Adrenal gland (tissue), 12 donors: ENCODE data around the gene CEP250. TPM values are rescaled to one million over a fixed set of nuclear protein-coding genes. Genes with fewer than 3 reads are reported as not detected.
A peak's percentile ranks its signal among the peaks of the same experiment; 100 is the strongest.

Experiments used
- DNase-seq, 7 donors: peaks; one replicate each; pipeline ENCODE4 v3.0.0-alpha.2; 2019 to 2020
- H3K27ac ChIP-seq, 5 donors: fragments of 200-600 bp; sonication (generic) in 4 of 5; 1 replicate in 3 of 5; 2 replicates in 2 of 5; pipeline versions ENCODE4 v1.5.1 to v1.8.0; 2016 to 2020; ENCODE audit warnings: mild to moderate bottlenecking in 1 of 5
- H3K27me3 ChIP-seq: fragments of 200-600 bp; 2 replicates; pipeline ENCODE4 v1.8.0; 2021
- H3K36me3 ChIP-seq, 2 donors: fragments of 200-600 bp; replicated peaks in 1 of 2; 1 replicate in 1 of 2; 2 replicates in 1 of 2; pipeline versions ENCODE4 v1.5.1 to v1.8.0; 2018 to 2022
- H3K4me1 ChIP-seq, 2 donors: fragments of 200-600 bp; replicated peaks in 1 of 2; 1 replicate in 1 of 2; 2 replicates in 1 of 2; pipeline versions ENCODE4 v1.5.1 to v1.8.0; 2018 to 2021
- H3K4me3 ChIP-seq, 4 donors: fragments of 200-600 bp; sonication (generic) in 3 of 4; one replicate each; pipeline ENCODE4 v1.5.1; 2016 to 2018
- H3K9me3 ChIP-seq, 3 donors: fragments of 200-600 bp; sonication (generic) in 1 of 3; replicated peaks in 1 of 3; 1 replicate in 2 of 3; 2 replicates in 1 of 3; pipeline versions ENCODE4 v1.5.1 to v1.8.0; 2016 to 2021
- POLR2A ChIP-seq, 2 donors: fragments of 450-650 bp; IDR thresholded peaks; one replicate each; pipeline ENCODE4 v1.6.1; 2017; ENCODE audit warnings: antibody characterized with exemption in 2 of 2, mild to moderate bottlenecking in 2 of 2, moderate library complexity in 1 of 2
- WGBS, 4 donors: extraction: QIAGEN DNeasy Blood & Tissue Kit in 2 of 4; methylation state at CpG; one replicate each; pipeline versions ENCODE4 v1.1.5 to v1.1.7; 2013 to 2017; 5-methylcytosine and 5-hydroxymethylcytosine counted together
- intact Hi-C, 2 donors: fragments of 100-400 bp; cut with DNase I; formaldehyde crosslinking; loops; one replicate each; pipeline versions ENCODE4 v1.14.1 to v1.15.0; 2022 to 2023
- polyA plus RNA-seq, 3 donors: library from polyadenylated mRNA; stranded (reverse); fragments of 200-250 nt in 2 of 3; fragments of 350-450 nt in 1 of 3; fragmentation: Illumina TruSeq in 1 of 3; extraction: RNeasy Lipid Tissue Mini Kit (QIAGEN cat#74804) in 1 of 3; gene quantifications; one replicate each; pipeline ENCODE4 v1.2.3, GENCODE V29; 2013 to 2014
- total RNA-seq, 9 donors: library from RNA; depleted of rRNA in 4 of 9; stranded (reverse); fragments of >200 nt in 4 of 9; fragments of 120-200 nt in 1 of 9; fragmentation: NEBNext Ultra II Directional in 1 of 9; extraction: Animal tissue kit (Norgen Biotek cat#: 25700) in 1 of 9; gene quantifications; one replicate each; pipeline versions ENCODE4 v1.1.0 to v1.2.4, GENCODE V29; 2013 to 2023
- TF ChIP-seq, protein P1 (sequence below), 6 experiments: fragments of 450-650 bp in 4 of 6; fragments of 200-600 bp in 2 of 6; sonication (generic) in 1 of 6; IDR thresholded peaks; 1 replicate in 5 of 6; 2 replicates in 1 of 6; pipeline versions ENCODE4 v1.5.1 to v1.8.0; 2016 to 2021; ENCODE audit warnings: antibody characterized with exemption in 6 of 6, mild to moderate bottlenecking in 2 of 6, moderate library complexity in 1 of 6
- donor health status: healthy with polysubstance abuse.
- donor health status: Bipolar disorder and iron deficiency.
- donor health status: DM: yes; HTN: yes; CAD: no.
- donor health status: DM: no; HTN: no; CAD: no.
- donor health status: DM: no; HTN: no; CAD: no.
- donor health status: DM: yes; HTN: yes; CAD: no.

The CEP250 gene
- total and polyA plus RNA-seq, 12 donors = 12.6 to 49.8 (median 26.0) TPM

DNA sequence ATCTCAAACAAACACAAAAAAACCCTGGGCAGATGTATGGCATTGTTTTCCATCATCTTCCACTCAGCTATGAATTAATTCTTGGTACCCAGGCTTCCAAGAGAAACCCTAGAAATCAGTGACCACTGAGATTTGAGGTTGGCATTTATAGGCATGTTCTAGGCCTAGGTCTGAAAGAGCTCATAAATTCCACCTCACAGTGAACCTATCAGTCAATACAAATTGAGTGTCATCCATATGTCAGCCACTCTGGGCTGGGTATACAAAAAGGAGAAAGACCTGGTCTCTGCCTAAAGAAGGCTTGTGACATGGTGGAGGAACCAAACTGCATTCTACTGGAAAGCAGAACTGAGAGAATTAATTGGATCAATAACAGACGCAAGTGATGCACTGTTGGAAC is 43.9 kb downstream of the CEP250 start:
- TF ChIP-seq POLR2A (IDR thresholded peaks at IDR 0.05) = no peak
- TF ChIP-seq, protein P1, sequence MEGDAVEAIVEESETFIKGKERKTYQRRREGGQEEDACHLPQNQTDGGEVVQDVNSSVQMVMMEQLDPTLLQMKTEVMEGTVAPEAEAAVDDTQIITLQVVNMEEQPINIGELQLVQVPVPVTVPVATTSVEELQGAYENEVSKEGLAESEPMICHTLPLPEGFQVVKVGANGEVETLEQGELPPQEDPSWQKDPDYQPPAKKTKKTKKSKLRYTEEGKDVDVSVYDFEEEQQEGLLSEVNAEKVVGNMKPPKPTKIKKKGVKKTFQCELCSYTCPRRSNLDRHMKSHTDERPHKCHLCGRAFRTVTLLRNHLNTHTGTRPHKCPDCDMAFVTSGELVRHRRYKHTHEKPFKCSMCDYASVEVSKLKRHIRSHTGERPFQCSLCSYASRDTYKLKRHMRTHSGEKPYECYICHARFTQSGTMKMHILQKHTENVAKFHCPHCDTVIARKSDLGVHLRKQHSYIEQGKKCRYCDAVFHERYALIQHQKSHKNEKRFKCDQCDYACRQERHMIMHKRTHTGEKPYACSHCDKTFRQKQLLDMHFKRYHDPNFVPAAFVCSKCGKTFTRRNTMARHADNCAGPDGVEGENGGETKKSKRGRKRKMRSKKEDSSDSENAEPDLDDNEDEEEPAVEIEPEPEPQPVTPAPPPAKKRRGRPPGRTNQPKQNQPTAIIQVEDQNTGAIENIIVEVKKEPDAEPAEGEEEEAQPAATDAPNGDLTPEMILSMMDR (IDR thresholded peaks at IDR 0.05) = no peak
- Histone ChIP-seq H3K27me3 (no peaks in the 10 kb centered on the region), H3K9me3 (no peaks in the 10 kb centered on the region), H3K4me1 (peaks cover 0 to 12% of the 10 kb centered on the region in 2 donors), H3K27ac (no peak overlapping the region), H3K36me3 (peaks cover 0 to 95% of the 10 kb centered on the region in 2 donors), H3K4me3 (no peak overlapping the region)
- WGBS, 4 donors = 86 to 93% (median 89%) methylated on average over 1 of the region's 1 CpG
- no peak for DNase-seq
- intact Hi-C loops = no loop called here

DNA sequence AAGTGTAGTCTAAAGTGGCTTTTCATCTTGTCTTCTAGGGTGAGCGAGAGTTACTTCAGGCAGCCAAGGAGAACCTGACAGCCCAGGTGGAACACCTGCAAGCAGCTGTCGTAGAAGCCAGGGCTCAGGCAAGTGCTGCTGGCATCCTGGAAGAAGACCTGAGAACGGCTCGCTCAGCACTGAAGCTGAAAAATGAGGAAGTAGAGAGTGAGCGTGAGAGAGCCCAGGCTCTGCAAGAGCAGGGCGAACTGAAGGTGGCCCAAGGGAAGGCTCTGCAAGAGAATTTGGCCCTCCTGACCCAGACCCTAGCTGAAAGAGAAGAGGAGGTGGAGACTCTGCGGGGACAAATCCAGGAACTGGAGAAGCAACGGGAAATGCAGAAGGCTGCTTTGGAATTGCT is 47.0 kb downstream of the CEP250 start:
- no peak overlapping the region for H3K4me3 ChIP-seq
- H3K27me3 ChIP-seq = no peaks in the 10 kb centered on the region
- peaks cover 0 to 66% of the 10 kb centered on the region in 2 donors for H3K36me3 ChIP-seq
- intact Hi-C loops = no loop called here
- WGBS, 4 donors = 83 to 92% (median 86%) methylated on average over 8 of the region's 8 CpGs
- peaks cover 0 to 16% of the 10 kb centered on the region in 2 donors for H3K4me1 ChIP-seq
- no peaks in the 10 kb centered on the region for H3K9me3 ChIP-seq
- TF ChIP-seq, protein P1 (IDR thresholded peaks at IDR 0.05) = no peak
- TF ChIP-seq POLR2A (IDR thresholded peaks at IDR 0.05) = no peak
- DNase-seq = no peak
- no peak overlapping the region for H3K27ac ChIP-seq

DNA sequence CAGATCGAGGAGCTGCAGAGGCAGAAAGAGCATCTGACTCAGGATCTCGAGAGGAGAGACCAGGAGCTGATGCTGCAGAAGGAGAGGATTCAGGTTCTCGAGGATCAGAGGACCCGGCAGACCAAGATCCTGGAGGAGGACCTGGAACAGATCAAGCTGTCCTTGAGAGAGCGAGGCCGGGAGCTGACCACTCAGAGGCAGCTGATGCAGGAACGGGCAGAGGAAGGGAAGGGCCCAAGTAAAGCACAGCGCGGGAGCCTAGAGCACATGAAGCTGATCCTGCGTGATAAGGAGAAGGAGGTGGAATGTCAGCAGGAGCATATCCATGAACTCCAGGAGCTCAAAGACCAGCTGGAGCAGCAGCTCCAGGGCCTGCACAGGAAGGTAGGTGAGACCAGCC is 47.9 kb downstream of the CEP250 start:
- intact Hi-C loops = no loop called here

DNA sequence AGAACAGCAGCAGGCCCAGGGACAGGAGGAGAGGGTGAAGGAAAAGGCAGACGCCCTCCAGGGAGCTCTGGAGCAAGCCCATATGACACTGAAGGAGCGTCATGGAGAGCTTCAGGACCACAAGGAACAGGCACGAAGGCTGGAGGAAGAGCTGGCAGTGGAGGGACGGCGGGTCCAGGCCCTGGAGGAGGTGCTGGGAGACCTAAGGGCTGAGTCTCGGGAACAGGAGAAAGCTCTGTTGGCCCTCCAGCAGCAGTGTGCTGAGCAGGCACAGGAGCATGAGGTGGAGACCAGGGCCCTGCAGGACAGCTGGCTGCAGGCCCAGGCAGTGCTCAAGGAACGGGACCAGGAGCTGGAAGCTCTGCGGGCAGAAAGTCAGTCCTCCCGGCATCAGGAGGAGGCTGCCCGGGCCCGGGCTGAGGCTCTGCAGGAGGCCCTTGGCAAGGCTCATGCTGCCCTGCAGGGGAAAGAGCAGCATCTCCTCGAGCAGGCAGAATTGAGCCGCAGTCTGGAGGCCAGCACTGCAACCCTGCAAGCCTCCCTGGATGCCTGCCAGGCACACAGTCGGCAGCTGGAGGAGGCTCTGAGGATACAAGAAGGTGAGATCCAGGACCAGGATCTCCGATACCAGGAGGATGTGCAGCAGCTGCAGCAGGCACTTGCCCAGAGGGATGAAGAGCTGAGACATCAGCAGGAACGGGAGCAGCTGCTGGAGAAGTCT is 48.6 kb downstream of the CEP250 start:
- intact Hi-C loops = no loop called here
- WGBS, 4 donors = 67 to 76% (median 72%) methylated on average over 15 to 16 of the region's 16 CpGs
- Histone ChIP-seq H3K4me1 (peaks cover 0 to 16% of the 10 kb centered on the region in 2 donors), H3K9me3 (no peaks in the 10 kb centered on the region), H3K4me3 (no peak overlapping the region), H3K27ac (peak overlapping the region in 1 of 5 donors; percentile 21), H3K36me3 (peaks cover 0 to 63% of the 10 kb centered on the region in 2 donors), H3K27me3 (no peaks in the 10 kb centered on the region)
- peak in 3 of 7 donors; percentile 28 to 57 (median 28) for DNase-seq
- TF ChIP-seq, protein P1 (IDR thresholded peaks at IDR 0.05) = no peak
- no peak for TF ChIP-seq POLR2A (IDR thresholded peaks at IDR 0.05)

More for the DNA sequence above, 47.9 kb downstream of the CEP250 start:
- Histone ChIP-seq H3K4me3 (no peak overlapping the region), H3K4me1 (peaks cover 0 to 16% of the 10 kb centered on the region in 2 donors), H3K36me3 (peaks cover 0 to 63% of the 10 kb centered on the region in 2 donors), H3K9me3 (no peaks in the 10 kb centered on the region), H3K27me3 (no peaks in the 10 kb centered on the region), H3K27ac (peak overlapping the region in 1 of 5 donors; percentile 21)
- WGBS, 4 donors = 93 to 96% (median 95%) methylated on average over 10 of the region's 10 CpGs
- TF ChIP-seq POLR2A (IDR thresholded peaks at IDR 0.05) = no peak
- TF ChIP-seq, protein P1 (IDR thresholded peaks at IDR 0.05) = no peak
- DNase-seq = no peak
